IPS-18c (cell line): ENCODE measurements around the gene NAALADL2.
"Not testable (repeated sequence)": the region's sequence is repeated elsewhere in the genome, so short reads cannot be mapped to it uniquely, and the experiment has no call there.

Experiments used
- H3K4me3 ChIP-seq: 2 replicates; pipeline ENCODE4 v1.7.0; 2013; ENCODE audit warnings: low read depth, mild to moderate bottlenecking, low read length, moderate library complexity; ENCODE audit not compliant: insufficient read depth
- H3K9me3 ChIP-seq: one replicate; pipeline ENCODE4 v1.6.1; 2013; ENCODE audit warnings: mild to moderate bottlenecking, low read length, moderate library complexity; ENCODE audit not compliant: control insufficient read depth, insufficient read depth

The NAALADL2 gene

GRCh38 chr3:175411946-175412345 is 552.8 kb downstream of the NAALADL2 start:
- Histone ChIP-seq H3K4me3 (no peak overlapping the region), H3K9me3 (no peaks in the 10 kb centered on the region)

DNA sequence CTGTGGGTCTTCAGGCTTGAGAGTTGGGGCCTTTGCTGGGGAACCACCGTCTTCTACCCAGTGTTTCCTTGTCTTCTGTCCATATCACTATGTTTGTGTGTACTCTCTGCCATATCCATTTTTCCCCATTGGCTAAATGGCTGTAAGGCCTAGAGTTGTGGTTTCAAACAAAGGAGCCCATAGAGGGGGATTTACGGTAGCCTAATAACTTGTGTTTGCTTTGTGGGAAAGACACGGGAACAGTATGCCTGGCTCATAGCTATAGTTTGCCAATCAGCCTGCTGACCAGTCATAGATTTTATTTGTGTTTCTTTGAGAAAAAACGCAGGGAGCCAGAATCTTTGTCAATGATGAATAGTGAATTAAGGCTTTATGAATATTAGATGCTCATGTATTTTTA is 554.8 kb downstream of the NAALADL2 start:
- Histone ChIP-seq H3K9me3 (no peaks in the 10 kb centered on the region), H3K4me3 (no peak overlapping the region)

GRCh38 chr3:175416600-175416999 is 557.5 kb downstream of the NAALADL2 start:
- Histone ChIP-seq H3K4me3 (no peak overlapping the region), H3K9me3 (no peaks in the 10 kb centered on the region)

GRCh38 chr3:175417426-175417825 is 558.3 kb downstream of the NAALADL2 start:
- Histone ChIP-seq H3K4me3 (no peak overlapping the region), H3K9me3 (no peaks in the 10 kb centered on the region)

DNA sequence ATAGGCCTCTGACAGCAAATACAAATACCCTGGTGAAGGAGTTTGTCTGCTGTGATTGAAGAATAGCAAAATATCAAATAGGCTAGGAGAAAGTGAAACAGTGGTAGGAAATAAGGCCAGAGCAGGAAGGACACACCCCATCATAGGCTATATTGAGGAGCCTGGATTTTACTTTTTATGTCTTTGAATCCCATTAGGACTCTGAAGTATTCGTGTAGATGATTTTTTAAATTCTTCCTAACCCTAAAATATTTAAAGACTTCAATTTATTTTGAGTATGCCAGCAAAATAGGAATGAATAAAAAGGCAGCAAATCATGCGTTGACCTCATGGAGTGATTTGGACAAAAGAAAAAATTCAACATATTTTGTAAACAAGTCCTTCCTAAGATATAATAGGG is 562.8 kb downstream of the NAALADL2 start:
- Histone ChIP-seq H3K4me3 (no peak overlapping the region), H3K9me3 (no peaks in the 10 kb centered on the region)

GRCh38 chr3:175422744-175423143 is 563.6 kb downstream of the NAALADL2 start:
- H3K9me3 ChIP-seq = no peaks in the 10 kb centered on the region
- no peak overlapping the region for H3K4me3 ChIP-seq

- H3K4me3 ChIP-seq, H3K9me3 ChIP-seq: not testable (repeated sequence)
These were observed 564.7 kb downstream of the NAALADL2 start for GRCh38 chr3:175423848-175424247.

GRCh38 chr3:175426805-175427204 is 567.7 kb downstream of the NAALADL2 start:
- Histone ChIP-seq H3K4me3 (no peak overlapping the region), H3K9me3 (no peaks in the 10 kb centered on the region)

GRCh38 chr3:175428466-175428865 is 569.3 kb downstream of the NAALADL2 start:
- H3K9me3 ChIP-seq = no peaks in the 10 kb centered on the region
- H3K4me3 ChIP-seq = no peak overlapping the region

DNA sequence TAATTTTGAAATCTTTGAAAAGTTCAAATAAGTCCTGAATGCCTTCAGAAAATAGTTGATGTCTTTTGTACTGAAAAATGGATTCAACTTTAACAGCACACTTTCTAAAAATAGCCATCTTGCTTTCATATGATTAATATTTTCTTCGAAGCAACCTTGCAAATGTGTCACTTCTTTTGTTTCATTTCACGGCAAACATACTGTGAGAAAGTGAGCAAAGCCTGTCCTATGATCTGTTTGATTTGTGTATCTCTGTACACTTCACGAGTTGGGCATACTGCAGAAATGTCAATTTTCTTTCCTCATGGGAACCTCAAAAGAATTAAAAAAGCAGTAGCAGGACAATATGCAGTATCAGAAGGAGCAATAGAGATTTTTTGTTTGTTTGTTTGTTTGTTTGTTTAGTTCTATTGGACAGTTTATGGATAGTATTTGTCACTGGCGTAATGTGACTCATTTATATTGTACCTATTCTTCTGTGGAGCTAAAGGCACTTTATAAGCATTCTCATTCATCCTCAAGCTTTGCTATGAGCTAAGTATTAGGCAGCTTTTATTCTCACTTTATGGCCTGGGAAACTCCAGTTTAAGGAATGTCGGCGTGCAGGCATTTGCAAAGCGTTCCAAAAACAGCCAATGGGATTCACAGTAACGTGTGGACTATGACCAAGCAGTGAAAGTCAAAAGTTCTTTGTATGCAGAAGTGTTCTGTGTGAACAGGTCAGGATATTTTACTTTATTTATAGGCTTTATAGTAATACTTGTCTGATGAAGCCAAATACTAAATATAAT is 572.0 kb downstream of the NAALADL2 start:
- Histone ChIP-seq H3K9me3 (no peaks in the 10 kb centered on the region), H3K4me3 (no peak overlapping the region)

- no peaks in the 10 kb centered on the region for H3K9me3 ChIP-seq
- no peak overlapping the region for H3K4me3 ChIP-seq
These were observed 573.4 kb downstream of the NAALADL2 start for GRCh38 chr3:175432376-175433025.

DNA sequence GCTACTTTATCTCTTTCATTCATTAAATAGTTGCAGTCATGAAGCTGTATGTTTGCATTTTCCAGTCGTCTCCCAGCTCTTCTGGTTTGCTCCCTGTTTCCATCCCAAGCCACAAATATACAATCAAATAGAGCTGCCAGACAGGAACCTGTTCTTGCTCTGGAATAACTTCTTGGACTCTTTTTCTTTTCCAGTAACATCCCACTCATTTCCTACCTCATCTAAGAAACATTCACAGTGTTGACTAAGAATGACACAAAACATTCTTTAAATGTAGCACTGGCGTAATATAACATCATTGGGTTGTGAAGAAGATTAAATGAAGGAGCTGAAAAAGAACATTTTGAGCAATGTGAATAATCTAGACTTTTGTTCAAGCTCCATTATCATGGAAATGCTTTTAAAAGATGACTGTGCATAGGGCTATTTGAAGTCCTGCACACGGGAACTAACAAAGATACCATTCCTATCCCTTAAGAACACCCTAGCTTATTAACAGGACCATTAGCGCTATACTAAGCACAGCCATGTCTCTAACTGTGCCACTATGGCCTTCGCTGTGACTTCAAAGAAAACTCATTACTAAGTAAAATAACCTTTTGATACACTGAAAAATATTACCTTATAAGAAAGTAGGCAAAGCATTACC is 574.0 kb downstream of the NAALADL2 start:
- Histone ChIP-seq H3K9me3 (no peaks in the 10 kb centered on the region), H3K4me3 (no peak overlapping the region)

GRCh38 chr3:175434561-175434960 is 575.4 kb downstream of the NAALADL2 start:
- Histone ChIP-seq H3K9me3 (no peaks in the 10 kb centered on the region), H3K4me3 (no peak overlapping the region)

- no peaks in the 10 kb centered on the region for H3K9me3 ChIP-seq
These were observed 584.5 kb downstream of the NAALADL2 start for GRCh38 chr3:175443682-175444081.

DNA sequence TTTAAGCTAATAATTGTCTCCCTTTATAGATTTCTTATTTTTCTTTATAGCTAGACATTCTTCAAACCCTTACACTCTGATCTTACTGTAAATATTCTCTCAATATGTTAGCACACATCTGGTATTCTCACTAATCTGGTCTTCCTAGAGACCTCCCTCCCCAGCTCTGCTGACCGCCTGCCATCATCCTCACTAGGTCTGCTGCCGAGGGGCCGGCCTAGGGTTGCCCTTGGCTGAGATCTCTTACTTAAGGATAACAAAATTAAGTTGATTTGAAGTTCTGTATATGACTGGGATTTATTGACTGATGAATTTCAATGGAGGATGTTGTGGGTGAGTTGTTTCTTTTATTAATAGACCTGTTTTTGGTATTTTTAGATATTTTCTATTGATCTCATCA is 586.6 kb downstream of the NAALADL2 start:
- Histone ChIP-seq H3K9me3 (no peaks in the 10 kb centered on the region), H3K4me3 (no peak overlapping the region)

More at GRCh38 chr3:175443682-175444081, 584.5 kb downstream of the NAALADL2 start:
- H3K4me3 ChIP-seq = no peak overlapping the region

GRCh38 chr3:175447521-175447920 is 588.4 kb downstream of the NAALADL2 start:
- Histone ChIP-seq H3K9me3 (no peaks in the 10 kb centered on the region), H3K4me3 (no peak overlapping the region)

DNA sequence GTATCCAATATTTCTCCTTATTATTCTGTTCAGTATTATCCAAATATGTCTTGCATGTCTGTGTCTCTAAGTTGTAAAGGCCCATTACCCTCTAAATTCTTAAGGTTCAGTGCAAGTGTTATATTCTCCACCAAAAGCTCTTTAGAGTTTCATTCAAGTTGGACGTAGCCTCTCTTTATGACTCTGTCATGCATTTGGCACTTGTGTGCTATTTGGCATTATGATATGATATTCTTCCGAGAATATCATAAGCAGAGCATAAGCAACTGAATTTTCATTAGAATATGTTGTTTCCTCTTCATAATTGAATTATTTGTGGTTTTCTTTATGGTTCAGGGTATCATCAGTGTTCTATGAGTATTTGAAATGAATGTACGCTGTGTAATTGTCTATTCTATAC is 594.2 kb downstream of the NAALADL2 start:
- Histone ChIP-seq H3K9me3 (no peaks in the 10 kb centered on the region), H3K4me3 (no peak overlapping the region)

DNA sequence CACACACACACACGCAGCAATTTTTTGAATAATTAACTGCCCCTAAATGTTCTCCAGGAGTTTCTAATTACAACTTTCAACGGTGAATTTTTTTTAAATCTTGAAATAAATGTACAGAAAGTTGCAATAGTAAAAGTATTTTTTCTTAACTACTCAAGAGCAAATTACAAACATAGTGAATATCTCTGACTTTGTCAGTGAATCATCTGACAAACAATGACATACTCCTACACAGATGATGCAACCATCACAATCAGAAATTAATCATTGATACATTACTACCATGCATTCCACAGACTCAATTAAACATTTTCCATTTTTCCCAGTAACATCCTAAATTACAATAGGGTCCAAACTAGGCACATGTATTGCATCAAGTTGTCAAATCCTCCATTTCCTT is 597.3 kb downstream of the NAALADL2 start:
- no peaks in the 10 kb centered on the region for H3K9me3 ChIP-seq
- no peak overlapping the region for H3K4me3 ChIP-seq
